Transverse colon (tissue), 4 donors: Measurements from ENCODE around the gene FBXL14.

Source experiments
- CTCF ChIP-seq, 5 experiments: fragments of 200-600 bp in 3 of 5; fragments of 450-650 bp in 2 of 5; sonication (generic) in 3 of 5; IDR thresholded peaks; 1 replicate in 2 of 5; 2 replicates in 3 of 5; pipeline ENCODE4 v1.5.1; 2016 to 2017; ENCODE audit warnings: antibody characterized with exemption in 5 of 5, inconsistent platforms in 3 of 5, mild to moderate bottlenecking in 2 of 5, moderate library complexity in 1 of 5
- EP300 ChIP-seq: sonication (generic); formaldehyde crosslinking; IDR thresholded peaks from one replicate; pipeline ENCODE4 v1.6.1; 2017; ENCODE audit warnings: antibody characterized with exemption, low read depth
- POLR2A ChIP-seq: fragments of 450-650 bp; IDR thresholded peaks from one replicate; pipeline ENCODE4 v1.6.1; 2016; ENCODE audit warnings: antibody characterized with exemption, mild to moderate bottlenecking, moderate library complexity
- POLR2AphosphoS5 ChIP-seq, 3 donors: sonication (generic); formaldehyde crosslinking; IDR thresholded peaks; one replicate each; pipeline ENCODE4 v1.6.1; 2016; ENCODE audit warnings: antibody characterized with exemption in 3 of 3

DNA sequence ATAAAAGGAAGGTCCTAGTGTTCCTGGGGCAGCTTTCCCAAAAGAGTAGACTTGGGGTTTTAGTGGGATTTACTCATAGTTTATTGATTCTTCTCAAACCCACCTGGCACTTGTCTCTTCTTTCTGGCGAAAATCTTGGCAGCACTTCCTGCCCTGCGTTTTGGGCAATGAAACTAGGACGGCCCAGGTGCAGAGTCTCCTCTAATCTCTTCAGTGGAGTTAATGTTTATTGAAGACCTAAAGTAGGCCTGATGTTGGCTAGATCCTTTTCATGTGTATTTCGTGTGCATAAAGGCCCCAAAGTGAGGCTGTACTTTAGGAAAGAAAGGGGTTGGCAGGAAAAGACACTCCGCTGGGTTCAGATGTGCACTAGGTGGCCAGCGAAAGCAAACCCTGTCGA is 39.8 kb upstream of the FBXL14 start:
- TF ChIP-seq CTCF (IDR thresholded peaks at IDR 0.05): no peak
- TF ChIP-seq POLR2AphosphoS5 (IDR thresholded peaks at IDR 0.05): no peak
- TF ChIP-seq POLR2A: no peak
- TF ChIP-seq EP300: no peak
